Raji (cell line): Measurements from ENCODE around the gene NEURL2.

Experiments used
- POLR2A ChIP-seq: IDR thresholded peaks from 2 replicates; pipeline ENCODE4 v1.6.1; 2011; ENCODE audit warnings: low read depth, low read length, control low read depth; ENCODE audit not compliant: insufficient read depth

The NEURL2 gene

GRCh38 chr20:45850238-45850637 lies 40.8 kb downstream of the NEURL2 start:
- TF ChIP-seq POLR2A, result no peak

GRCh38 chr20:45848969-45849582 lies 41.9 kb downstream of the NEURL2 start:
- TF ChIP-seq POLR2A, result no peak

GRCh38 chr20:45848421-45848820 lies 42.6 kb downstream of the NEURL2 start:
- no peak for TF ChIP-seq POLR2A

- TF ChIP-seq POLR2A, result no peak
These were observed 45.6 kb downstream of the NEURL2 start for GRCh38 chr20:45845452-45845851.

GRCh38 chr20:45843506-45843905 lies 47.5 kb downstream of the NEURL2 start:
- no peak for TF ChIP-seq POLR2A

- TF ChIP-seq POLR2A, result no peak
These were observed 48.7 kb downstream of the NEURL2 start for GRCh38 chr20:45842169-45842812.

GRCh38 chr20:45841407-45842129 lies 49.4 kb downstream of the NEURL2 start:
- no peak for TF ChIP-seq POLR2A

GRCh38 chr20:45840700-45841198 lies 50.3 kb downstream of the NEURL2 start:
- TF ChIP-seq POLR2A, result no peak
